Measurements from ENCODE around the gene GSTM5.
"Not testable (repeated sequence)": the region's sequence is repeated elsewhere in the genome, so short reads cannot be mapped to it uniquely, and the experiment has no call there.

GSTM5 gene

GRCh38 chr1:109728870-109729269 is 16.8 kb downstream of the GSTM5 start:
- no peak for DNase-seq (ENCODE audit: low spot score)

- peak; percentile 1 for DNase-seq (ENCODE audit: low spot score)
These were observed 18.6 kb downstream of the GSTM5 start for GRCh38 chr1:109730666-109731065.

GRCh38 chr1:109732390-109732881 is 20.4 kb downstream of the GSTM5 start:
- DNase-seq (ENCODE audit: low spot score) = no peak

- no peak for DNase-seq (ENCODE audit: low spot score)
These were observed 21.3 kb downstream of the GSTM5 start for GRCh38 chr1:109733236-109733870.

- peak; percentile 96 for DNase-seq (ENCODE audit: low spot score)
These were observed 27.9 kb downstream of the GSTM5 start for GRCh38 chr1:109739738-109740614.

DNA sequence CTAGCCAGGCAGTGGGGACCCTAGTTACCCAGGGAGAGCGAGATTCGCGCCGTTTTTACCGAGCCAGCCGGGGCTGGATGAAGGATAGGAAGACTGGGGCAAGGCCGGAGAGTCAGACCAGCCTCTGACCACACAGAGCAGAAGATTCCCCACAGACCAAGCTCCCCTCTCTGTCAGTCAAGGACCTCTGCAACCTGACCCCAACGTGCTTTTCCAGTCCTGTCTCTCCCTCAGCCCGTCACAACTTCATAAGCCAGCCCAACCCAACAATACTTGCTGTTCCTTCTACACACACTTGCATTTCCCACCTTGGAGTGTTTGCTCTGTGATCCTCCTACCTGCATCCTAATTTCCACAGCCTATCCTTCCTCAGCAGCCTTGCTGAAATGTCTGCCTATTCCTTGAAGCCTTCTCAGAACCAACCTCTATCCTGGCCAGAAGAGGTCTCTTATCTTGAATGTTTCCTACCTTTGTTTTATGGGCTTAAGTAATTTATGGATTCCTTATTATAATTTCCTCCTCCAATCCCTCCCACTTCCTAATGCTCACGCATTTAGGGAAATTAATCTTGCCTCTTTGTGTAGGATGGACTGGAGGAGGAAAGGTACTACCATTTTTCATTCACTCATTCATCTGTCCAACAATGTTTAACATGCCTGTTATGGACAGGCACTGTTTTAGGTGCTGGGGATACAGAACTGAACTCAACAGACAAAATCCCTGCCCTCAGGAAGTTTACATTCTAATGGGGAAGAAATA is 28.7 kb downstream of the GSTM5 start, which contains the start of gene GSTM3:
GSTM3 (minus strand) TSS at position 424 of the 759 bp plus-strand sequence. CDS start 751 bp downstream, outside the sequence.
- DNase-seq (ENCODE audit: low spot score) = no peak

GRCh38 chr1:109748311-109748710 is 36.3 kb downstream of the GSTM5 start:
- DNase-seq (ENCODE audit: low spot score) = not testable (repeated sequence)

DNA sequence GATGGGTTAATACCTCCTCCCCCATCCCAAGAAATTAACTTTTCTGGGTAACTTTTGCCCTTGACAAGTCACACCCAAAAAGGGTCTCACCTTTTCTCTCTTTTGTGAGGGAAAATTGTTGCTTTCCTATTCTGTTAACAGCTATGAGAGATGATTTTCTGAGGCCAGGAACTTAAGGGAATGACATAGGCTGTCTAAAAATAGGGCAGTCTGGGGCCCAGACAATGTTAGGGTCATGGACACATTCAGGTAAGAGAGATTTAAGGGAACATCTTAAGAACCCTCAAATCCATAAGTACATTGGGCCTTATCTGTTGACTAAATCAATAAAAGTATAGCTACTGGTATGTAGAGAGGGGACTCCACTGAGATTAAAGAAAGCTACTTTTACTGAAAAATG is 37.2 kb downstream of the GSTM5 start:
- no peak for DNase-seq (ENCODE audit: low spot score)

DNA sequence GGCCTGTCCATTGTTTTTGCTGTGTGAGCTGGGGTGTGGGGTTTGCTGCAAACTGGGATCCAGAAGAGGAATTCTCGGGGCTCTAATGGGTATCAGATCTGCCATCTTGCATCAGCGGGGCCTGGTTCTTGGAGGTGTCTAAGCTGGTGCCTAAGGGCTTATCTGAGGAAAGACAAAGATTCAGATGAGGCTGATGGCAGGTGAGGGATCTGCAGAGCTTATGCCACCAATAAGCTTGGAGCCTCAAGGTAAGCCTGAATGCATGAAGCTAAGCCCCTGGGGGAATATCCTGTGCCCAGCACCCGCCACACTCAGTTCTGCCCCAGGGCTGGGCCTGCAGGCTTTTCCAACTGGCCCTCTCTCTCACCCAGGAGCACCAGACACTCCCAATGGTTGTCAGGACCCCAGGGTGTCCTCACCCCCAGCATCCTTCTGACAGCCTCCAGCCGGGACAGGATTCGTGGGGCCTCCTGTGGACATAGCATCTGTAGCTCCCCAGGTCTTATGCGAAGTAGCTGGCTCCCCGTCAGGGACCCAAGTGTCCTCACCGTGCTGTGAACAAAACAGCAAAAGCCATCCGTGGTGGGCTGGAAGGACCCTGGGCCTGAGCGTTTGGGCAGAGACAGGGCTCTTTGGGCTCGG is 38.3 kb downstream of the GSTM5 start:
- DNase-seq (ENCODE audit: low spot score) = no peak

GRCh38 chr1:109750920-109751319 is 38.9 kb downstream of the GSTM5 start:
- DNase-seq (ENCODE audit: low spot score) = no peak

- no peak for DNase-seq (ENCODE audit: low spot score)
These were observed 39.6 kb downstream of the GSTM5 start for GRCh38 chr1:109751531-109752260.

- no peak for DNase-seq (ENCODE audit: low spot score)
These were observed 42.7 kb downstream of the GSTM5 start for GRCh38 chr1:109754738-109755137.

DNA sequence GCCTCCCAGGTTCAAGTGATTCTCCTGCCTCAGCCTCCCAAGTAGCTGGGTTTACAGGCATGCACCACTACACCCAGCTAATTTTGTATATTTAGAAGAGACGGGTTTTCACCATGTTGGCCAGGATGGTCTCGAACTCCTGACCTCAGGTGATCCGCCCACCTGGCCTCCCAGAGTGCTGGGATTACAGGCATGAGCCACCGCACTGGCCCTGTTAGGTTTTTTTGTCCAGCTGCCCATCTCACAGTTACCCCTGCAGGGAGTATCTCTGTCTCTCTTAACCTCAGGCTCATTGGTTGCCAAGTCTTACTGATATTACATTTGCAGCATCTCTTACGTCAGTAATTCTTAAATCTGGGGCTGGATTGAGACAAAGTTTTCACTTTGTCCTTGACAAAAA is 44.3 kb downstream of the GSTM5 start:
- DNase-seq (ENCODE audit: low spot score) = not testable (repeated sequence)

- DNase-seq (ENCODE audit: low spot score) = no peak
These were observed 44.9 kb downstream of the GSTM5 start for GRCh38 chr1:109756848-109757521.

DNA sequence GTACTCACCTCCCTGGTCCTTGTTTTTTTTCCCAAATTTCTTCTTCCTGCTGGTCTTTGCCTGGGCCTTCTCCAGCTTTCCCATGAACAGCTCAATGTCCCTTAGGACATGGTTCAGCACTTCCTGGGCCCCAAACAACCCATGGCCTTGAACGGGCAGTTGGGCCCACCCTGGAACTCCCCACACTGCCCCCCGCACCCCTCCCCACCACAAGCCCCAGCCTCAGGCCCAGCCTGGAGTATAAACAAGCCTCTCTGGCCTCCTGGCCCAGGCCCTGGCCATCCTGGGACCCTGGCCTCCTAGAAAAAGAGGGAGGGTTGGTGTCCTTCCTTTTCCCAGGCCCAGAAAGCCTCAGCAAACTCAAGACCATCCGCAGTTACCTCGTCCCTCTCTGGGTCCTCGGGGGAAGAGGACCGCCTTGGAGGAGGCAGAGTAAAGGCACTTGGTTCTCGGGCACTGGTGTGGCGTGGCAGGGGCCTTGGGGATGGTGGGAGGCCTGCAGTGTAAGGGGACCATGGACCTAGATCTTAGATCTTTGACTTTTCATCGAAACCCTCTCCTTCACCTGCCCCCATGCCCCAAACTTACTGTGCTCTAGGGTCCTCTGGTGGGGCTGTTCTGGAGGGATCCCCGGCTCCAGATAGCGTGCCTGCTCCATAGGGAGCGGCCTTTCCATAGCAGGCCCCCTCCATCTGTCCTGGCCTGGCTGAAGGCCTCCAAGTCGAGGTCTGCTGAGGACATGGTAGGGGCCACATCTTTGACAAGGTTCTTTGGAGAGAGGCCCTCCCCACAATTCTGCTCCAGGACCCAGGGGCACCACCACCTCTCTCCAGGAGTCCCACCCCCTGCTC is 46.1 kb downstream of the GSTM5 start:
- no peak for DNase-seq (ENCODE audit: low spot score)

- no peak for DNase-seq (ENCODE audit: low spot score)
These were observed 47.7 kb downstream of the GSTM5 start for GRCh38 chr1:109759513-109760334.

DNA sequence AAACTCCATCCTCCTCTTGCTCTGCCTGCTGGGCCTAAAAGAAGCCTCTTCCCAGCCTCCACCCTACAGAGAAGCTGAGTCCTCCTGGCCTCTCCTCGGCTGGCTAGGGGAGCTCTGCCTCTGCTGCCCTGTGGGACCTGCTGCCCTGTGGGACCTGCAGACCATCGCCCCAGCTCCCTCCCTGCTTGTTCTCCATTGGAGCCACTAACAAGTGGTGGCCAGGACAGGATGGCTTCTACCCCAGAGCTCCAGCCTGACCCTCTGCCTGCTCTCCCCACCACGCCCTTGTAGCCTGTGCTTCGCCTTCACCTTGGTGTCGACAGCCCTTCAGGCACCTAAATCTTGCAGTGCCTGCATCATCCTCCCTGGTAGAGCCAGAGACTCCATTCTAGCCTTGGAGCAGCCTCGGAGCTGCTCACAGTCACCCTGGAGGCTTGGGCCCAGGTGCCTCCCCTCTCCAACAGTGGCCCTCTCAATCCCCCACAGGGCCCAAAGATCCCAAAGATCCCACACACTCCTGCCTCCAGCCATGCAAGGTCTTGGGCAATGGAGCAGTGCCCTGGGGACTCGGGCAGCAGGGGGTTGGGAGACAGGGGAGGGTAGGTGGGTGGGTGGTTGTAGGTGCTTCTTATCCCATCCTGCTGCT is 48.7 kb downstream of the GSTM5 start:
- DNase-seq (ENCODE audit: low spot score) = no peak

Measured in AG08396 (cell line).